Endothelial cell of umbilical vein (primary cell): ENCODE data around the gene SCGB3A1. TPM values are rescaled to one million over a fixed set of nuclear protein-coding genes. Genes with fewer than 3 reads are reported as not detected.

Experiments
- BruUV-seq: library from RNA; stranded (reverse); fragments of 400-500 nt; replicated peaks from 2 replicates; lab custom pipeline; 2021; lab: Mats Ljungman, UMichigan
- CTCF ChIA-PET: fragments of 300-600, 350-600 bp; sonication (Branson Sonifier 250); formaldehyde crosslinking; loops from one replicate; lab custom pipeline; 2021; ENCODE audit warnings: antibody characterized with exemption, inconsistent platforms; lab: Charles Lee
- POLR2A ChIA-PET: fragments of 300-600, 350-600 bp; sonication (Branson Sonifier 250); formaldehyde crosslinking; loops from one replicate; lab custom pipeline; 2021; ENCODE audit warnings: antibody characterized with exemption, inconsistent platforms; lab: Charles Lee
- DNase-seq: peaks from one replicate; pipeline ENCODE4 v3.0.0-alpha.2; 2011; ENCODE audit warnings: low read depth, low spot score
- FAIRE-seq: peaks from 2 replicates; lab custom pipeline; 2011; peaks lifted over from hg19 to GRCh38; lab: Jason Lieb, UNC
- H2AFZ ChIP-seq: 2 replicates; pipeline ENCODE4 v1.6.0; 2012; ENCODE audit warnings: low read depth, low read length, control low read depth, inconsistent platforms
- H3K27ac ChIP-seq: 2 replicates; pipeline ENCODE4 v1.5.1; 2011; ENCODE audit warnings: low read depth, mild to moderate bottlenecking, control low read depth, low read length, moderate library complexity; ENCODE audit not compliant: insufficient read depth
- H3K27me3 ChIP-seq, 2 experiments: 2 replicates each; pipeline versions ENCODE4 v1.6.0 to v1.6.1; 2011; ENCODE audit warnings: low read length in 2 of 2, mixed read lengths in 1 of 2; ENCODE audit not compliant: control insufficient read depth in 2 of 2, insufficient read depth in 2 of 2
- H3K36me3 ChIP-seq, 2 experiments: 2 replicates in 1 of 2; 3 replicates in 1 of 2; pipeline ENCODE4 v1.5.1; 2011; ENCODE audit warnings: low read length in 2 of 2, mild to moderate bottlenecking in 1 of 2, moderate library complexity in 1 of 2; ENCODE audit not compliant: control insufficient read depth in 2 of 2, insufficient read depth in 2 of 2; ENCODE audit errors: extremely low read depth in 1 of 2
- H3K4me1 ChIP-seq: 3 replicates; pipeline ENCODE4 v1.5.1; 2011; ENCODE audit warnings: mild to moderate bottlenecking, low read length; ENCODE audit not compliant: control insufficient read depth, insufficient read depth; ENCODE audit errors: extremely low read depth
- H3K4me2 ChIP-seq: 2 replicates; pipeline ENCODE4 v1.6.1; 2011; ENCODE audit warnings: low read length, control low read depth, mixed read lengths; ENCODE audit not compliant: insufficient read depth
- H3K4me3 ChIP-seq, 3 experiments: fragments of 200-600 bp in 1 of 3; sonication (generic), shearing (Covaris generic) in 1 of 3; replicated peaks in 1 of 3; 2 replicates each; pipeline ENCODE4 v1.5.1; 2011 to 2016; ENCODE audit warnings: control low read depth in 3 of 3, low read length in 3 of 3, mild to moderate bottlenecking in 2 of 3, inconsistent platforms in 1 of 3, low read depth in 1 of 3, moderate library complexity in 1 of 3; ENCODE audit not compliant: insufficient read depth in 1 of 3
- H3K79me2 ChIP-seq: 2 replicates; pipeline ENCODE4 v1.6.0; 2012; ENCODE audit warnings: low read length, inconsistent platforms; ENCODE audit not compliant: control insufficient read depth, insufficient read depth
- H3K9ac ChIP-seq: replicated peaks from 2 replicates; pipeline ENCODE3; 2011; ENCODE audit warnings: low read length, control low read depth; ENCODE audit not compliant: insufficient read depth; ENCODE audit errors: extremely low read depth
- H3K9me1 ChIP-seq: replicated peaks from 3 replicates; pipeline ENCODE4 v1.6.0; 2011; ENCODE audit warnings: mild to moderate bottlenecking, low read length; ENCODE audit not compliant: control insufficient read depth, insufficient read depth; ENCODE audit errors: extremely low read depth
- H3K9me3 ChIP-seq: replicated peaks from 2 replicates; pipeline ENCODE4 v1.5.1; 2012; ENCODE audit warnings: low read length, inconsistent platforms; ENCODE audit not compliant: control insufficient read depth, insufficient read depth
- H4K20me1 ChIP-seq: replicated peaks from 2 replicates; pipeline ENCODE3; 2011; ENCODE audit warnings: mild to moderate bottlenecking, low read length; ENCODE audit not compliant: control insufficient read depth, insufficient read depth; ENCODE audit errors: extremely low read depth
- CTCF ChIP-seq, 2 donors: IDR thresholded peaks; 1 replicate in 1 of 2; 2 replicates in 1 of 2; pipeline ENCODE4 v1.5.1; 2011; ENCODE audit warnings: low read length in 2 of 2, mild to moderate bottlenecking in 2 of 2, moderate library complexity in 2 of 2, control low read depth in 1 of 2, inconsistent platforms in 1 of 2, low read depth in 1 of 2; ENCODE audit not compliant: insufficient read depth in 1 of 2; ENCODE audit errors: extremely low read depth in 1 of 2
- EZH2 ChIP-seq: IDR thresholded peaks from 2 replicates; pipeline ENCODE4 v1.6.1; 2012; ENCODE audit warnings: borderline replicate concordance, low read depth, mild to moderate bottlenecking, moderate library complexity, low read length, inconsistent platforms; ENCODE audit not compliant: severe bottlenecking
- FOS ChIP-seq: IDR thresholded peaks from 2 replicates; pipeline ENCODE4 v1.6.1; 2011; ENCODE audit warnings: mild to moderate bottlenecking, low read length, moderate library complexity, borderline replicate concordance; ENCODE audit not compliant: insufficient read depth
- GATA2 ChIP-seq: IDR thresholded peaks from 2 replicates; pipeline ENCODE4 v1.7.0; 2011; ENCODE audit warnings: low read depth, mild to moderate bottlenecking, moderate library complexity, mixed read lengths, low read length; ENCODE audit not compliant: insufficient read length, insufficient read depth
- JUN ChIP-seq: IDR thresholded peaks from 2 replicates; pipeline ENCODE4 v1.6.1; 2011; ENCODE audit warnings: borderline replicate concordance, low read depth; ENCODE audit not compliant: insufficient read length, insufficient read depth
- MAX ChIP-seq: IDR thresholded peaks from 2 replicates; pipeline ENCODE4 v1.6.1; 2011; ENCODE audit not compliant: insufficient read depth, insufficient read length
- MYC ChIP-seq: IDR thresholded peaks from one replicate; pipeline ENCODE4 v1.6.1; 2011; ENCODE audit warnings: mild to moderate bottlenecking, low read depth, low read length
- POLR2A ChIP-seq: IDR thresholded peaks from 2 replicates; pipeline ENCODE4 v1.6.1; 2012; ENCODE audit warnings: low read depth, mild to moderate bottlenecking, control low read depth, low read length
- POLR2AphosphoS5 ChIP-seq: IDR thresholded peaks from 2 replicates; pipeline ENCODE4 v1.6.1; 2012; ENCODE audit warnings: low read depth, mild to moderate bottlenecking, control low read depth, low read length, moderate library complexity; ENCODE audit not compliant: insufficient read depth
- dilution Hi-C: fragments of 300-500 bp; cut with MboI; formaldehyde crosslinking; loops from one replicate; pipeline ENCODE4 v1.15.0; 2019; ENCODE audit warnings: low sequenced_read_pairs; ENCODE audit not compliant: extremely low pct_ligation_motif_present
- intact Hi-C: fragments of 100-400 bp; cut with micrococcal nuclease; formaldehyde crosslinking; loops from one replicate; pipeline ENCODE4 v1.10.0; 2022
- polyA plus RNA-seq, 4 experiments: library from polyadenylated mRNA; depleted of rRNA in 3 of 4; stranded (reverse) in 3 of 4; unstranded in 1 of 4; fragments of >200 nt; gene quantifications; 2 replicates each; pipeline versions ENCODE4 v1.2.1 to v1.2.3, GENCODE V29; 2011 to 2012; ENCODE audit warnings: missing spikeins in 1 of 4
- total RNA-seq: library from RNA; stranded (reverse); gene quantifications from 2 replicates; pipeline ENCODE4 v1.2.3, GENCODE V29; 2021

SCGB3A1 gene
- total and polyA plus RNA-seq, 2 donors (not counting 3 experiments of a cell fraction or from before 2014, with no cell fraction given), result 0.73 TPM; not detected in 1

- intact Hi-C loops (no loop called here), dilution Hi-C loops (no loop called here)
- ChIA-PET POLR2A (no interaction called here), CTCF (interaction anchor here (1.0 kb wide), 1 partner anchor 14 kb away, joined by 8 read pairs; no protein-coding TSS in a partner anchor)
- Histone ChIP-seq H3K9me1 (no peaks in the 10 kb centered on the region), H3K27me3 (no peaks in the 10 kb centered on the region), H3K27ac (no peak overlapping the region), H3K4me3 (no peak overlapping the region), H3K79me2 (no peaks in the 10 kb centered on the region), H3K36me3 (peaks cover 0 to 10% of the 10 kb centered on the region in 2 experiments), H3K4me1 (no peaks in the 10 kb centered on the region), H2AFZ (no peak overlapping the region), H3K9me3 (no peaks in the 10 kb centered on the region), H4K20me1 (no peaks in the 10 kb centered on the region), H3K4me2 (no peak overlapping the region), H3K9ac (no peak overlapping the region)
- no peak for TF ChIP-seq POLR2AphosphoS5
- no peak for TF ChIP-seq JUN
- no peak for FAIRE-seq
- DNase-seq, result no peak
- BruUV-seq, result no TSS peak
These were observed 42.2 kb upstream of the SCGB3A1 start for GRCh38 chr5:180633283-180634177.

GRCh38 chr5:180632768-180633167, 41.5 kb upstream of the SCGB3A1 start:
- Histone ChIP-seq H3K9ac (no peak overlapping the region), H3K9me1 (no peaks in the 10 kb centered on the region), H2AFZ (no peak overlapping the region), H3K4me3 (no peak overlapping the region), H3K4me2 (no peak overlapping the region), H3K27ac (no peak overlapping the region), H3K79me2 (no peaks in the 10 kb centered on the region), H3K36me3 (peaks cover 0 to 14% of the 10 kb centered on the region in 2 experiments), H3K4me1 (no peaks in the 10 kb centered on the region), H3K27me3 (no peaks in the 10 kb centered on the region), H3K9me3 (no peaks in the 10 kb centered on the region), H4K20me1 (no peaks in the 10 kb centered on the region)
- intact Hi-C loops, result no loop called here
- DNase-seq (no peak), FAIRE-seq (no peak)
- ChIA-PET POLR2A (no interaction called here), CTCF (no interaction called here)
- TF ChIP-seq JUN (no peak), POLR2AphosphoS5 (no peak), FOS (no peak), EZH2 (no peak), MAX (no peak), CTCF (IDR thresholded peaks at IDR 0.05; ENCODE audit: extremely low read depth in 1 of 2, insufficient read depth in 1 of 2, low read depth in 1 of 2, low read length in 2 of 2) (no peak), GATA2 (no peak), MYC (no peak), POLR2A (no peak)
- BruUV-seq, result no TSS peak
- dilution Hi-C loops, result no loop called here
